ENCODE results near the gene TBC1D5.

TBC1D5 gene

DNA sequence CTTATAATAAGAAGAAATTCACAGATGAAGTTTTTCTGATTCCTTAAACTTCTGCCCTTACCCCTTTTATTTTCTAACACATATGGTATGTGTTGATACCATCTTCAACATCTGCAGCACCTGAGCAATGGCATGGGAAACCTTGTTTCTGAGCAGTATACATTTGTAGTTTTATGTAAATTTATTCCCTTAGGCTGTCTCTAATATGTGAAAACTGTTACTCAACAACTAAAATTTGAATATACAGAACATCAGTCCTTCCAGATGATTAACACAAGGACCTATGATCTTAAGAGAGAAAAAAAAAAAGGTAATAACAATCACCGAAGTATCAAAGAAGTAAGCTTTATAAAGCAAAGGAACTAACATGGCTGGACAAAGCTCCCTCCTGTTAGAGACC is 190.5 kb downstream of the TBC1D5 start:
- H3K27me3 ChIP-seq (ENCODE audit: control insufficient read depth, low read length), result no peaks in the 10 kb centered on the region
- H3K36me3 ChIP-seq (ENCODE audit: control insufficient read depth, low read length), result no peaks in the 10 kb centered on the region
- no peaks in the 10 kb centered on the region for H3K4me1 ChIP-seq (ENCODE audit: control insufficient read depth, low read length)
- H3K9me3 ChIP-seq (ENCODE audit: control insufficient read depth, insufficient read depth, low read length), result no peaks in the 10 kb centered on the region
- TF ChIP-seq EZH2phosphoT487 (IDR thresholded peaks at IDR 0.05; ENCODE audit: borderline replicate concordance, low read length), result no peak
- no peak for TF ChIP-seq CTCF (IDR thresholded peaks at IDR 0.05; ENCODE audit: low read depth, low read length, poor library complexity, severe bottlenecking)
- H3K79me2 ChIP-seq (ENCODE audit: control insufficient read depth, low read length), result no peaks in the 10 kb centered on the region
- H3K9me2 ChIP-seq (replicated peaks; ENCODE audit: control insufficient read depth, low read length), result no peaks in the 10 kb centered on the region
- H3K4me3 ChIP-seq (ENCODE audit: low read length), result no peak overlapping the region
- no peak overlapping the region for H3K4me2 ChIP-seq (ENCODE audit: low read length)
- no peaks in the 10 kb centered on the region for H4K20me1 ChIP-seq (ENCODE audit: control insufficient read depth, insufficient read depth, low read depth, low read length)
- H3F3A ChIP-seq (ENCODE audit: control insufficient read depth, insufficient read depth), result no peaks in the 10 kb centered on the region
- H3K27ac ChIP-seq (ENCODE audit: low read depth, low read length), result no peak overlapping the region

DNA sequence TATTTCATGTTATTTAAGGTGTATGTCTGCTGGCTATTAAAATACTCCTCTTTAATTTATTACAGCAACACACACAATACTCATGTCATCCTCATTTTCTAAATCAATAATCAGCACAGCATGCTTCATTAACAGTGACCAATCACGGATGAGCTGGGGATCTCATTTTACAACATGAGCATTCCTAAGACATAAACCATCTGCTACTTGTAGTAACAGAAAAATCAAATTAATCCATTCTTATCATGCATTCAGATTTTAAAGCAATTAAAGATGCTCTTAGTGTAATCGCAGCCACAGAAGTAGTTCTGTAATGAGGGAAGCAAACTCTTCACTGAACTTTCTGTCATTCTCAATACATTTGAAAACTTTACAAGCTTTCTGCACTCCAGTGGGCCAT is 191.1 kb downstream of the TBC1D5 start:
- Histone ChIP-seq H3K4me1 (ENCODE audit: control insufficient read depth, low read length) (no peaks in the 10 kb centered on the region), H3K4me2 (ENCODE audit: low read length) (no peak overlapping the region), H4K20me1 (ENCODE audit: control insufficient read depth, insufficient read depth, low read depth, low read length) (no peaks in the 10 kb centered on the region), H3K27ac (ENCODE audit: low read depth, low read length) (no peak overlapping the region), H3F3A (ENCODE audit: control insufficient read depth, insufficient read depth) (no peaks in the 10 kb centered on the region), H3K27me3 (ENCODE audit: control insufficient read depth, low read length) (no peaks in the 10 kb centered on the region), H3K36me3 (ENCODE audit: control insufficient read depth, low read length) (no peaks in the 10 kb centered on the region), H3K9me3 (ENCODE audit: control insufficient read depth, insufficient read depth, low read length) (no peaks in the 10 kb centered on the region), H3K79me2 (ENCODE audit: control insufficient read depth, low read length) (no peaks in the 10 kb centered on the region), H3K9me2 (replicated peaks; ENCODE audit: control insufficient read depth, low read length) (no peaks in the 10 kb centered on the region), H3K4me3 (ENCODE audit: low read length) (no peak overlapping the region)
- TF ChIP-seq CTCF (IDR thresholded peaks at IDR 0.05; ENCODE audit: low read depth, low read length, poor library complexity, severe bottlenecking), result no peak
- no peak for TF ChIP-seq EZH2phosphoT487 (IDR thresholded peaks at IDR 0.05; ENCODE audit: borderline replicate concordance, low read length)

- TF ChIP-seq EZH2phosphoT487 (IDR thresholded peaks at IDR 0.05; ENCODE audit: borderline replicate concordance, low read length) (no peak), CTCF (IDR thresholded peaks at IDR 0.05; ENCODE audit: low read depth, low read length, poor library complexity, severe bottlenecking) (no peak)
These were observed 191.8 kb downstream of the TBC1D5 start for GRCh38 chr3:17550624-17551023.

More at GRCh38 chr3:17550624-17551023, 191.8 kb downstream of the TBC1D5 start:
- H3K4me1 ChIP-seq (ENCODE audit: control insufficient read depth, low read length), result no peaks in the 10 kb centered on the region
- no peaks in the 10 kb centered on the region for H4K20me1 ChIP-seq (ENCODE audit: control insufficient read depth, insufficient read depth, low read depth, low read length)
- no peaks in the 10 kb centered on the region for H3K36me3 ChIP-seq (ENCODE audit: control insufficient read depth, low read length)
- no peaks in the 10 kb centered on the region for H3K9me2 ChIP-seq (replicated peaks; ENCODE audit: control insufficient read depth, low read length)
- H3K27me3 ChIP-seq (ENCODE audit: control insufficient read depth, low read length), result no peaks in the 10 kb centered on the region
- no peak overlapping the region for H3K4me2 ChIP-seq (ENCODE audit: low read length)
- no peaks in the 10 kb centered on the region for H3K79me2 ChIP-seq (ENCODE audit: control insufficient read depth, low read length)
- H3F3A ChIP-seq (ENCODE audit: control insufficient read depth, insufficient read depth), result no peaks in the 10 kb centered on the region
- H3K4me3 ChIP-seq (ENCODE audit: low read length), result no peak overlapping the region
- H3K9me3 ChIP-seq (ENCODE audit: control insufficient read depth, insufficient read depth, low read length), result no peaks in the 10 kb centered on the region
- no peak overlapping the region for H3K27ac ChIP-seq (ENCODE audit: low read depth, low read length)
